B cell (primary cell): Measurements from ENCODE around the gene ABCB10. TPM values are rescaled to one million over a fixed set of nuclear protein-coding genes. Genes with fewer than 3 reads are reported as not detected.

Experiments
- ATAC-seq: fragments of 200-7000 bp; cut with Tn5 transposase; one replicate; pipeline ENCODE4 v1.10.0; 2021; ENCODE audit warnings: low read depth, mild to moderate bottlenecking, moderate number of reproducible peaks, moderate library complexity
- CTCF ChIA-PET: fragments of 350-600 bp; sonication (Branson Sonifier 250); formaldehyde crosslinking; loops from one replicate; lab custom pipeline; 2021; ENCODE audit warnings: antibody characterized with exemption, inconsistent platforms; lab: Charles Lee
- POLR2A ChIA-PET: fragments of 350-600 bp; sonication (Branson Sonifier 250); formaldehyde crosslinking; loops from one replicate; lab custom pipeline; 2021; ENCODE audit warnings: antibody characterized with exemption; lab: Charles Lee
- DNase-seq: peaks from one replicate; pipeline ENCODE4 v3.0.0; 2013
- H2AFZ ChIP-seq: 2 replicates; pipeline ENCODE4 v1.6.1; 2012; ENCODE audit warnings: mild to moderate bottlenecking, low read depth, low read length; ENCODE audit not compliant: insufficient read depth, poor library complexity, severe bottlenecking
- H3K27ac ChIP-seq, 2 donors: 1 replicate in 1 of 2; 2 replicates in 1 of 2; pipeline ENCODE4 v1.5.1; 2012 to 2013; ENCODE audit warnings: low read length in 2 of 2, mild to moderate bottlenecking in 2 of 2, moderate library complexity in 1 of 2
- H3K27me3 ChIP-seq, 4 experiments: fragments of 200-600 bp in 1 of 4; sonication (generic) in 1 of 4; replicated peaks in 1 of 4; 1 replicate in 2 of 4; 2 replicates in 2 of 4; pipeline versions ENCODE4 v1.6.1 to v1.7.0; 2013 to 2016; ENCODE audit warnings: low read length in 3 of 4, mild to moderate bottlenecking in 2 of 4, mixed read lengths in 1 of 4, moderate library complexity in 1 of 4; ENCODE audit not compliant: insufficient read depth in 4 of 4, control insufficient read depth in 3 of 4; ENCODE audit errors: control extremely low read depth in 1 of 4
- H3K36me3 ChIP-seq, 2 experiments: replicated peaks in 1 of 2; 1 replicate in 1 of 2; 2 replicates in 1 of 2; pipeline versions ENCODE4 v1.6.1 to v1.7.1; 2013; ENCODE audit warnings: low read length in 1 of 2; ENCODE audit not compliant: insufficient read depth in 2 of 2, control insufficient read depth in 1 of 2; ENCODE audit errors: control extremely low read depth in 1 of 2, extremely low read depth in 1 of 2
- H3K4me1 ChIP-seq, 2 donors: fragments of 200-600 bp in 1 of 2; sonication (generic) in 1 of 2; 1 replicate in 1 of 2; 2 replicates in 1 of 2; pipeline versions ENCODE4 v1.5.1 to v1.6.1; 2013 to 2017; ENCODE audit warnings: low read length in 2 of 2; ENCODE audit not compliant: control insufficient read depth in 2 of 2, insufficient read depth in 2 of 2
- H3K4me2 ChIP-seq: replicated peaks from 2 replicates; pipeline ENCODE3; 2012; ENCODE audit warnings: mild to moderate bottlenecking, low read depth, low read length; ENCODE audit not compliant: poor library complexity, severe bottlenecking
- H3K4me3 ChIP-seq, 5 experiments: fragments of 200-600 bp in 1 of 5; sonication (generic) in 1 of 5; 1 replicate in 3 of 5; 2 replicates in 2 of 5; pipeline versions ENCODE4 v1.5.1 to v1.7.0; 2011 to 2016; ENCODE audit warnings: low read length in 4 of 5, mild to moderate bottlenecking in 4 of 5, low read depth in 2 of 5, control low read depth in 1 of 5, moderate library complexity in 1 of 5; ENCODE audit not compliant: insufficient read depth in 1 of 5; ENCODE audit errors: control extremely low read depth in 1 of 5, extremely low read depth in 1 of 5
- H3K79me2 ChIP-seq: fragments of 200-600 bp; sonication (generic); one replicate; pipeline ENCODE4 v1.6.0; 2016; ENCODE audit warnings: low read length; ENCODE audit not compliant: control insufficient read depth, insufficient read depth
- H3K9ac ChIP-seq: fragments of 200-600 bp; sonication (generic); 2 replicates; pipeline ENCODE4 v1.6.1; 2017; ENCODE audit warnings: mild to moderate bottlenecking, low read length, moderate library complexity
- H3K9me3 ChIP-seq, 3 donors: one replicate each; pipeline versions ENCODE4 v1.6.1 to v1.7.1; 2013; ENCODE audit warnings: low read length in 2 of 3; ENCODE audit not compliant: control insufficient read depth in 2 of 3, insufficient read depth in 1 of 3; ENCODE audit errors: control extremely low read depth in 1 of 3
- H4K20me1 ChIP-seq: 2 replicates; pipeline ENCODE4 v1.6.0; 2012; ENCODE audit warnings: mild to moderate bottlenecking, low read length; ENCODE audit not compliant: insufficient read depth, control insufficient read depth, poor library complexity, severe bottlenecking
- H3K27ac Mint-ChIP-seq: one replicate; pipeline ENCODE4 v1.8.0; 2021; ENCODE audit warnings: mixed read lengths
- H3K27me3 Mint-ChIP-seq: one replicate; pipeline ENCODE4 v1.8.0; 2021; ENCODE audit warnings: mixed read lengths
- H3K4me1 Mint-ChIP-seq: one replicate; pipeline ENCODE4 v1.8.0; 2021; ENCODE audit warnings: mixed read lengths
- H3K4me3 Mint-ChIP-seq: one replicate; pipeline ENCODE4 v1.8.0; 2021; ENCODE audit warnings: mixed read lengths
- H3K9me3 Mint-ChIP-seq: one replicate; pipeline ENCODE4 v1.8.0; 2022; ENCODE audit warnings: mixed read lengths; ENCODE audit not compliant: insufficient read depth
- CTCF ChIP-seq: fragments of 200-600 bp; IDR thresholded peaks from one replicate; pipeline ENCODE4 v1.8.0; 2022; ENCODE audit warnings: antibody characterized with exemption, mild to moderate bottlenecking
- EZH2 ChIP-seq: IDR thresholded peaks from 2 replicates; pipeline ENCODE4 v1.6.1; 2012; ENCODE audit warnings: borderline replicate concordance, low read depth, mild to moderate bottlenecking, moderate library complexity, low read length; ENCODE audit not compliant: insufficient read depth, poor library complexity, severe bottlenecking
- WGBS: methylation state at CpG from one replicate; pipeline ENCODE4 v1.1.5; 2013; ENCODE audit warnings: missing lambda C conversion rate; ENCODE audit not compliant: insufficient coverage; 5-methylcytosine and 5-hydroxymethylcytosine counted together
- intact Hi-C: fragments of 100-400 bp; cut with micrococcal nuclease; formaldehyde crosslinking; loops from one replicate; pipeline ENCODE4 v1.10.0; 2022
- polyA plus RNA-seq: library from polyadenylated mRNA; depleted of rRNA; stranded (reverse); fragments of >200 nt; gene quantifications from 2 replicates; pipeline ENCODE4 v1.2.3, GENCODE V29; 2012
- total RNA-seq, 2 donors: library from RNA; stranded (reverse); fragments of 120-200 nt in 1 of 2; gene quantifications; 1 replicate in 1 of 2; 2 replicates in 1 of 2; pipeline versions ENCODE4 v1.2.3 to v1.2.4, GENCODE V29; 2013 to 2022

The ABCB10 gene
- total and polyA plus RNA-seq, 2 donors (not counting 1 experiment from before 2014, with no cell fraction given) = 6.5 to 18.6 TPM

GRCh38 chr1:229539863-229540506, 18.5 kb downstream of the ABCB10 start:
- Mint-ChIP-seq H3K27ac (no peak overlapping the region), H3K4me3 (no peak overlapping the region), H3K27me3 (no peaks in the 10 kb centered on the region), H3K9me3 (no peaks in the 10 kb centered on the region), H3K4me1 (peaks cover 13% of the 10 kb centered on the region)
- ChIA-PET CTCF (no interaction called here), POLR2A (no interaction called here)
- Histone ChIP-seq H3K4me1 (peaks cover 5 to 7% of the 10 kb centered on the region in 2 donors), H3K9me3 (no peaks in the 10 kb centered on the region), H3K79me2 (no peaks in the 10 kb centered on the region), H3K36me3 (peaks cover 3 to 49% of the 10 kb centered on the region in 2 experiments), H3K4me2 (no peak overlapping the region), H3K27ac (no peak overlapping the region), H4K20me1 (no peaks in the 10 kb centered on the region), H3K27me3 (no peaks in the 10 kb centered on the region), H2AFZ (no peak overlapping the region), H3K4me3 (no peak overlapping the region), H3K9ac (no peak overlapping the region)
- DNase-seq (no peak), ATAC-seq (no peak)
- 100% methylated on average over 1 of the region's 6 CpGs for WGBS
- TF ChIP-seq CTCF = no peak
- no peak for TF ChIP-seq EZH2
- intact Hi-C loops = no loop called here

- Histone ChIP-seq H3K4me3 (no peak overlapping the region), H3K36me3 (peaks cover 3 to 42% of the 10 kb centered on the region in 2 experiments), H3K79me2 (no peaks in the 10 kb centered on the region), H3K4me1 (peaks cover 5 to 7% of the 10 kb centered on the region in 2 donors), H4K20me1 (no peaks in the 10 kb centered on the region), H3K27ac (no peak overlapping the region), H3K9me3 (no peaks in the 10 kb centered on the region), H3K4me2 (no peak overlapping the region), H2AFZ (no peak overlapping the region), H3K9ac (no peak overlapping the region), H3K27me3 (no peaks in the 10 kb centered on the region)
- H3K9me3 Mint-ChIP-seq = no peaks in the 10 kb centered on the region
- DNase-seq (no peak), ATAC-seq (no peak)
- CTCF ChIA-PET = no interaction called here
- no peak for TF ChIP-seq EZH2
- no peak for TF ChIP-seq CTCF
- no peak overlapping the region for H3K4me3 Mint-ChIP-seq
- intact Hi-C loops = no loop called here
- POLR2A ChIA-PET = no interaction called here
- H3K27ac Mint-ChIP-seq = no peak overlapping the region
- no CpG with 5 or more reads among the region's 5 CpGs for WGBS
- H3K27me3 Mint-ChIP-seq = no peaks in the 10 kb centered on the region
- peaks cover 13% of the 10 kb centered on the region for H3K4me1 Mint-ChIP-seq
These were observed 19.6 kb downstream of the ABCB10 start for GRCh38 chr1:229538945-229539344.
